DND-41 (cell line): Measurements from ENCODE around the gene PSORS1C1.

Experiments used
- ATAC-seq: fragments of 200-7000 bp; cut with Tn5 transposase; 3 replicates; pipeline ENCODE4 v1.9.1; 2021; ENCODE audit warnings: low read depth; ENCODE audit not compliant: insufficient read depth
- DNase-seq: peaks from one replicate; pipeline ENCODE4 v3.0.0-alpha.2; 2020
- H2AFZ ChIP-seq: 2 replicates; pipeline ENCODE4 v1.6.0; 2012; ENCODE audit warnings: low read depth, low read length
- H3K27ac ChIP-seq: 2 replicates; pipeline ENCODE4 v1.5.1; 2012; ENCODE audit warnings: low read length, inconsistent platforms
- H3K27me3 ChIP-seq: fragments of 200-600 bp; sonication (generic); 2 replicates; pipeline ENCODE4 v1.6.0; 2012; ENCODE audit warnings: low read length, mild to moderate bottlenecking, inconsistent platforms; ENCODE audit not compliant: insufficient read depth, poor library complexity
- H3K36me3 ChIP-seq: 2 replicates; pipeline ENCODE4 v1.5.1; 2012; ENCODE audit warnings: low read length, inconsistent platforms; ENCODE audit not compliant: insufficient read depth
- H3K4me1 ChIP-seq: 2 replicates; pipeline ENCODE4 v1.5.1; 2012; ENCODE audit warnings: mild to moderate bottlenecking, low read length; ENCODE audit not compliant: insufficient read depth
- H3K4me2 ChIP-seq: 2 replicates; pipeline ENCODE4 v1.6.0; 2012; ENCODE audit warnings: mild to moderate bottlenecking, moderate library complexity, low read length, inconsistent platforms; ENCODE audit not compliant: insufficient read depth
- H3K4me3 ChIP-seq, 2 experiments: fragments of 200-600 bp in 1 of 2; shearing (Covaris generic) in 1 of 2; 2 replicates each; pipeline ENCODE4 v1.5.1; 2012 to 2016; ENCODE audit warnings: inconsistent platforms in 2 of 2, low read length in 2 of 2, mild to moderate bottlenecking in 2 of 2, low read depth in 1 of 2, moderate library complexity in 1 of 2
- H3K79me2 ChIP-seq: 2 replicates; pipeline ENCODE4 v1.6.0; 2012; ENCODE audit warnings: low read length, inconsistent platforms; ENCODE audit not compliant: insufficient read depth
- H3K9ac ChIP-seq: 2 replicates; pipeline ENCODE4 v1.6.0; 2012; ENCODE audit warnings: low read depth, mild to moderate bottlenecking, inconsistent platforms, low read length, moderate library complexity
- H3K9me3 ChIP-seq: 2 replicates; pipeline ENCODE4 v1.5.1; 2012; ENCODE audit warnings: low read length, moderate library complexity, mild to moderate bottlenecking, inconsistent platforms; ENCODE audit not compliant: insufficient read depth, severe bottlenecking
- H4K20me1 ChIP-seq: 2 replicates; pipeline ENCODE4 v1.6.0; 2012; ENCODE audit warnings: low read length; ENCODE audit not compliant: insufficient read depth
- CTCF ChIP-seq: IDR thresholded peaks from 2 replicates; pipeline ENCODE4 v1.5.1; 2012; ENCODE audit warnings: borderline replicate concordance, low read length, moderate library complexity, mild to moderate bottlenecking; ENCODE audit not compliant: poor library complexity, severe bottlenecking; ENCODE audit errors: extremely low read depth
- EZH2 ChIP-seq: IDR thresholded peaks from 3 replicates; pipeline ENCODE4 v1.6.1; 2012; ENCODE audit warnings: borderline replicate concordance, low read depth, mild to moderate bottlenecking, moderate library complexity, low read length, inconsistent platforms; ENCODE audit not compliant: severe bottlenecking

PSORS1C1 gene

GRCh38 chr6:31075528-31075927 is 39.1 kb upstream of the PSORS1C1 start:
- DNase-seq (no peak), ATAC-seq (no peak)
- Histone ChIP-seq H3K27ac (no peak overlapping the region), H3K9me3 (no peaks in the 10 kb centered on the region), H2AFZ (no peak overlapping the region), H3K36me3 (no peaks in the 10 kb centered on the region), H3K4me1 (peaks cover 10% of the 10 kb centered on the region), H3K9ac (no peak overlapping the region), H3K4me2 (no peak overlapping the region), H3K79me2 (no peaks in the 10 kb centered on the region), H3K27me3 (no peaks in the 10 kb centered on the region), H3K4me3 (no peak overlapping the region), H4K20me1 (no peaks in the 10 kb centered on the region)
- TF ChIP-seq EZH2 = no peak
- TF ChIP-seq CTCF = no peak

- Histone ChIP-seq H2AFZ (no peak overlapping the region), H3K4me1 (peaks cover 10% of the 10 kb centered on the region), H3K9ac (no peak overlapping the region), H3K4me3 (no peak overlapping the region), H3K36me3 (no peaks in the 10 kb centered on the region), H3K27ac (no peak overlapping the region), H4K20me1 (no peaks in the 10 kb centered on the region), H3K9me3 (no peaks in the 10 kb centered on the region), H3K79me2 (no peaks in the 10 kb centered on the region), H3K4me2 (no peak overlapping the region), H3K27me3 (no peaks in the 10 kb centered on the region)
- ATAC-seq (no peak), DNase-seq (no peak)
- TF ChIP-seq CTCF (no peak), EZH2 (no peak)
Observed at GRCh38 chr6:31076611-31077010, 38.0 kb upstream of the PSORS1C1 start.

- peak overlapping the region in 1 of 2 experiments; percentile 8; a peak in 1 of 4 replicates for H3K4me3 ChIP-seq
- no peaks in the 10 kb centered on the region for H3K27me3 ChIP-seq
- TF ChIP-seq EZH2 (no peak), CTCF (peak; percentile 92)
- peak; percentile 82 for DNase-seq
- H3K9me3 ChIP-seq = no peaks in the 10 kb centered on the region
- ATAC-seq = peak; percentile 87
- peak overlapping the region; percentile 78 for H2AFZ ChIP-seq
- H3K9ac ChIP-seq = peak overlapping the region; percentile 24
- H3K4me1 ChIP-seq = peaks cover 10% of the 10 kb centered on the region
- H3K27ac ChIP-seq = no peak overlapping the region
- peak overlapping the region; percentile 53 for H3K4me2 ChIP-seq
- H3K79me2 ChIP-seq = no peaks in the 10 kb centered on the region
- H4K20me1 ChIP-seq = no peaks in the 10 kb centered on the region
- H3K36me3 ChIP-seq = no peaks in the 10 kb centered on the region
Observed at GRCh38 chr6:31079656-31080261, 34.8 kb upstream of the PSORS1C1 start.

- Histone ChIP-seq H3K79me2 (no peaks in the 10 kb centered on the region), H3K36me3 (no peaks in the 10 kb centered on the region), H2AFZ (no peak overlapping the region), H4K20me1 (no peaks in the 10 kb centered on the region), H3K9ac (no peak overlapping the region), H3K27me3 (no peaks in the 10 kb centered on the region), H3K4me2 (no peak overlapping the region), H3K27ac (no peak overlapping the region), H3K9me3 (no peaks in the 10 kb centered on the region), H3K4me3 (no peak overlapping the region), H3K4me1 (peaks cover 10% of the 10 kb centered on the region)
- no peak for TF ChIP-seq CTCF
- no peak for TF ChIP-seq EZH2
- DNase-seq (no peak), ATAC-seq (no peak)
Observed at GRCh38 chr6:31081872-31082271, 32.7 kb upstream of the PSORS1C1 start.
